Erythroblast (primary cell): ENCODE data around the gene AAR2.

Experiments used
- GATA1 ChIP-seq: IDR thresholded peaks from 2 replicates; pipeline ENCODE4 v1.6.1; 2011; ENCODE audit warnings: low read depth, mild to moderate bottlenecking, control low read depth, low read length, moderate library complexity
- POLR2A ChIP-seq: IDR thresholded peaks from 2 replicates; pipeline ENCODE4 v1.6.1; 2011; ENCODE audit warnings: mild to moderate bottlenecking, low read length

DNA sequence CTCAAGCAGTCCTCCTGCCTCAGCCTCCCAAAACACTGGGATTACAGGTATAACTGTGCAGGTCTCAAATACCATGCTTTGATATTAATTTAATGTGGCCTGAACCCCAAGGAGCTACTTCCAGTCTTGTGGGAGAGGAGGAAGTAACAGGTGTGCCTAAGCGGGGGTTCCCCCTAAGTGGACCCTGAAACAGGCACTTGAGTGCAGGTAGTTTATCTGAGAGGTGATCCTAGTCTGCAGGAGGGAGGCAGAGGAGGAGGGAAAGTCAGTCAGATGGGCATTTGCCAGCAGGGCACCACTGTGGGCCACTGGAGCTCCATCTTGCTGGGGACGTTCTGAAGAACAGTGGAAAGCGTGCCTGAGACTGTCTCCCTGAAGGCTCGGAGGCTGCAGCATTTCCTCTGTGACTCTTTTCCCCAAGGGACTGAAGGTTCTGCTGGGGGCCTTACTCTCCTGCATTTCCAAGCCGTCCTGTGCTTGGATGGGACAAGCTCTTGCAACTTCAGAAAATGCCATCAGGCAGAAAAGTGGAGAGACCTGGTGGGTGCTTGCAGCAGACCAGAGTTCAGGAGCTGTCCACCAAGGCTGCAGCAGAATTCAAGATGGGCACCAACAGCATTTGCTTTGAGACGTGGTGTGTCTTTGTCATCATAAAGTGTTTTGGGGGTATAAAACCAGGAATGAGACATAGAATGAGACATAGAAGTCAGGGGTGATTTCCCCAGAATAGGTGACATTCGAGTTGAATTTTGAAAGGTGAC, 65.3 kb downstream of the AAR2 start:
- TF ChIP-seq POLR2A, result no peak
- no peak for TF ChIP-seq GATA1
